HUES48 (cell line): ENCODE measurements around the gene MUC2.

Source experiments
- H3K27ac ChIP-seq: one replicate; pipeline ENCODE4 v1.7.0; 2013; ENCODE audit warnings: low read depth, low read length, inconsistent platforms
- H3K27me3 ChIP-seq: 2 replicates; pipeline ENCODE4 v1.6.1; 2013; ENCODE audit warnings: mild to moderate bottlenecking, low read length; ENCODE audit not compliant: control insufficient read depth, insufficient read depth
- H3K36me3 ChIP-seq: 2 replicates; pipeline ENCODE4 v1.6.1; 2013; ENCODE audit warnings: low read length; ENCODE audit not compliant: control insufficient read depth, insufficient read depth
- H3K4me1 ChIP-seq: 2 replicates; pipeline ENCODE4 v1.6.1; 2013; ENCODE audit warnings: mild to moderate bottlenecking, low read length; ENCODE audit not compliant: control insufficient read depth, insufficient read depth
- H3K4me3 ChIP-seq: 2 replicates; pipeline ENCODE4 v1.5.1; 2013; ENCODE audit warnings: mild to moderate bottlenecking, low read depth, low read length
- H3K9ac ChIP-seq: 2 replicates; pipeline ENCODE4 v1.6.1; 2013; ENCODE audit warnings: mild to moderate bottlenecking, low read depth, low read length, moderate library complexity
- H3K9me3 ChIP-seq: 2 replicates; pipeline ENCODE4 v1.6.1; 2013; ENCODE audit warnings: low read length; ENCODE audit not compliant: control insufficient read depth, insufficient read depth

The MUC2 gene

GRCh38 chr11:1064167-1064566 lies 10.5 kb upstream of the MUC2 start:
- Histone ChIP-seq H3K27me3 (no peaks in the 10 kb centered on the region), H3K9me3 (no peaks in the 10 kb centered on the region), H3K36me3 (no peaks in the 10 kb centered on the region), H3K27ac (no peak overlapping the region), H3K4me3 (no peak overlapping the region), H3K9ac (no peak overlapping the region), H3K4me1 (no peaks in the 10 kb centered on the region)

- Histone ChIP-seq H3K4me1 (no peaks in the 10 kb centered on the region), H3K36me3 (no peaks in the 10 kb centered on the region), H3K9me3 (no peaks in the 10 kb centered on the region), H3K4me3 (no peak overlapping the region), H3K27ac (no peak overlapping the region), H3K27me3 (no peaks in the 10 kb centered on the region), H3K9ac (no peak overlapping the region)
These were observed 6.7 kb upstream of the MUC2 start for GRCh38 chr11:1067812-1068496.

GRCh38 chr11:1069740-1070139 lies 4.9 kb upstream of the MUC2 start:
- H3K27ac ChIP-seq, result no peak overlapping the region
- H3K36me3 ChIP-seq, result no peaks in the 10 kb centered on the region
- H3K4me1 ChIP-seq, result no peaks in the 10 kb centered on the region
- no peak overlapping the region for H3K9ac ChIP-seq
- H3K9me3 ChIP-seq, result no peaks in the 10 kb centered on the region
- H3K27me3 ChIP-seq, result no peaks in the 10 kb centered on the region
- H3K4me3 ChIP-seq, result no peak overlapping the region

GRCh38 chr11:1070594-1071462 lies 3.8 kb upstream of the MUC2 start:
- no peak overlapping the region for H3K27ac ChIP-seq
- H3K9me3 ChIP-seq, result no peaks in the 10 kb centered on the region
- no peak overlapping the region for H3K4me3 ChIP-seq
- no peaks in the 10 kb centered on the region for H3K27me3 ChIP-seq
- H3K36me3 ChIP-seq, result no peaks in the 10 kb centered on the region
- no peaks in the 10 kb centered on the region for H3K4me1 ChIP-seq
- no peak overlapping the region for H3K9ac ChIP-seq

- Histone ChIP-seq H3K4me1 (no peaks in the 10 kb centered on the region), H3K4me3 (no peak overlapping the region), H3K36me3 (no peaks in the 10 kb centered on the region), H3K9ac (no peak overlapping the region), H3K9me3 (no peaks in the 10 kb centered on the region), H3K27ac (no peak overlapping the region), H3K27me3 (no peaks in the 10 kb centered on the region)
These were observed 3.0 kb upstream of the MUC2 start for GRCh38 chr11:1071571-1072115.

- no peaks in the 10 kb centered on the region for H3K9me3 ChIP-seq
- H3K4me3 ChIP-seq, result no peak overlapping the region
- H3K36me3 ChIP-seq, result no peaks in the 10 kb centered on the region
- no peaks in the 10 kb centered on the region for H3K4me1 ChIP-seq
- no peak overlapping the region for H3K27ac ChIP-seq
- no peak overlapping the region for H3K9ac ChIP-seq
- no peaks in the 10 kb centered on the region for H3K27me3 ChIP-seq
These were observed 2.4 kb upstream of the MUC2 start for GRCh38 chr11:1072116-1072820.

- H3K4me3 ChIP-seq, result no peak overlapping the region
- no peaks in the 10 kb centered on the region for H3K36me3 ChIP-seq
- H3K9ac ChIP-seq, result no peak overlapping the region
- no peak overlapping the region for H3K27ac ChIP-seq
- no peaks in the 10 kb centered on the region for H3K4me1 ChIP-seq
- H3K27me3 ChIP-seq, result no peaks in the 10 kb centered on the region
- H3K9me3 ChIP-seq, result no peaks in the 10 kb centered on the region
These were observed 1.8 kb upstream of the MUC2 start for GRCh38 chr11:1072821-1073231.

GRCh38 chr11:1073261-1073724 lies 1.4 kb upstream of the MUC2 start:
- no peaks in the 10 kb centered on the region for H3K4me1 ChIP-seq
- H3K4me3 ChIP-seq, result no peak overlapping the region
- no peak overlapping the region for H3K27ac ChIP-seq
- H3K9me3 ChIP-seq, result no peaks in the 10 kb centered on the region
- no peak overlapping the region for H3K9ac ChIP-seq
- no peaks in the 10 kb centered on the region for H3K36me3 ChIP-seq
- H3K27me3 ChIP-seq, result no peaks in the 10 kb centered on the region

- H3K9ac ChIP-seq, result no peak overlapping the region
- H3K9me3 ChIP-seq, result no peaks in the 10 kb centered on the region
- H3K4me3 ChIP-seq, result no peak overlapping the region
- H3K4me1 ChIP-seq, result no peaks in the 10 kb centered on the region
- H3K27me3 ChIP-seq, result no peaks in the 10 kb centered on the region
- H3K27ac ChIP-seq, result no peak overlapping the region
- H3K36me3 ChIP-seq, result no peaks in the 10 kb centered on the region
These were observed 827 bp upstream of the MUC2 start for GRCh38 chr11:1073851-1074243.

- no peak overlapping the region for H3K27ac ChIP-seq
- no peak overlapping the region for H3K9ac ChIP-seq
- H3K36me3 ChIP-seq, result no peaks in the 10 kb centered on the region
- H3K9me3 ChIP-seq, result no peaks in the 10 kb centered on the region
- no peaks in the 10 kb centered on the region for H3K27me3 ChIP-seq
- H3K4me3 ChIP-seq, result no peak overlapping the region
- no peaks in the 10 kb centered on the region for H3K4me1 ChIP-seq
These were observed 752 bp downstream of the MUC2 start for GRCh38 chr11:1075341-1075911.
